Left forelimb (tissue), 1 donor: ENCODE measurements around the gene CD34.

Experiments used
- DNase-seq: peaks from one replicate; pipeline ENCODE4 v3.0.0-alpha.2; 2018; ENCODE audit warnings: low spot score

CD34 gene

GRCh38 chr1:207875532-207875931 is 35.4 kb downstream of the CD34 start:
- DNase-seq: no peak

GRCh38 chr1:207873055-207873890 is 37.7 kb downstream of the CD34 start:
- DNase-seq: no peak

- no peak for DNase-seq
These were observed 38.3 kb downstream of the CD34 start for GRCh38 chr1:207872621-207873020.

- DNase-seq: no peak
These were observed 39.7 kb downstream of the CD34 start for GRCh38 chr1:207871117-207871649.

GRCh38 chr1:207870306-207871031 is 40.5 kb downstream of the CD34 start:
- no peak for DNase-seq

GRCh38 chr1:207869859-207870258 is 41.1 kb downstream of the CD34 start:
- no peak for DNase-seq

GRCh38 chr1:207868774-207869721 is 41.9 kb downstream of the CD34 start:
- peak; percentile 89 for DNase-seq

- no peak for DNase-seq
These were observed 42.6 kb downstream of the CD34 start for GRCh38 chr1:207868251-207868773.

GRCh38 chr1:207867136-207868109 is 43.5 kb downstream of the CD34 start:
- DNase-seq: no peak

GRCh38 chr1:207866471-207867135 is 44.3 kb downstream of the CD34 start:
- no peak for DNase-seq

GRCh38 chr1:207863893-207864535 is 46.9 kb downstream of the CD34 start:
- no peak for DNase-seq

- no peak for DNase-seq
These were observed 48.6 kb downstream of the CD34 start for GRCh38 chr1:207862241-207862787.

GRCh38 chr1:207861442-207862177 is 49.3 kb downstream of the CD34 start:
- DNase-seq: no peak

GRCh38 chr1:207860531-207860930 is 50.4 kb downstream of the CD34 start:
- no peak for DNase-seq

- no peak for DNase-seq
These were observed 52.1 kb downstream of the CD34 start for GRCh38 chr1:207858806-207859205.

- no peak for DNase-seq
These were observed 52.6 kb downstream of the CD34 start for GRCh38 chr1:207858281-207858680.

- DNase-seq: no peak
These were observed 53.5 kb downstream of the CD34 start for GRCh38 chr1:207857447-207857846.

GRCh38 chr1:207856276-207857023 is 54.5 kb downstream of the CD34 start:
- no peak for DNase-seq
